Measurements from ENCODE around the gene GAPT.

GAPT gene

GRCh38 chr5:58460002-58460731 is 31.1 kb upstream of the GAPT start, which contains the start of gene PLK2:
Gene PLK2 (minus strand): TSS chr5:58460086. CDS start chr5:58459959, 127 bp downstream.
- peak within 1 kb of the TSS; percentile 91 for H3K27ac ChIP-seq
- peak; percentile 68 for DNase-seq (ENCODE audit: low read depth, low spot score)

GRCh38 chr5:58460732-58461286 is 30.4 kb upstream of the GAPT start:
- no peak for DNase-seq (ENCODE audit: low read depth, low spot score)
- peak overlapping the region; percentile 91 for H3K27ac ChIP-seq

GRCh38 chr5:58462154-58462553 is 29.1 kb upstream of the GAPT start:
- H3K27ac ChIP-seq, result peak overlapping the region; percentile 91

GRCh38 chr5:58462623-58463230 is 28.5 kb upstream of the GAPT start:
- peak overlapping the region; percentile 91 for H3K27ac ChIP-seq
- DNase-seq (ENCODE audit: low read depth, low spot score), result no peak

More at GRCh38 chr5:58462154-58462553, 29.1 kb upstream of the GAPT start:
- DNase-seq (ENCODE audit: low read depth, low spot score), result no peak

GRCh38 chr5:58466939-58467338 is 24.3 kb upstream of the GAPT start:
- DNase-seq (ENCODE audit: low read depth, low spot score), result no peak
- no peak overlapping the region for H3K27ac ChIP-seq

GRCh38 chr5:58469896-58470295 is 21.3 kb upstream of the GAPT start:
- DNase-seq (ENCODE audit: low read depth, low spot score), result no peak
- no peak overlapping the region for H3K27ac ChIP-seq

GRCh38 chr5:58475404-58475803 is 15.8 kb upstream of the GAPT start:
- no peak overlapping the region for H3K27ac ChIP-seq
- DNase-seq (ENCODE audit: low read depth, low spot score), result no peak

- H3K27ac ChIP-seq, result no peak overlapping the region
- no peak for DNase-seq (ENCODE audit: low read depth, low spot score)
Observed at GRCh38 chr5:58477760-58478376, 13.4 kb upstream of the GAPT start.

GRCh38 chr5:58481066-58481676 is 10.1 kb upstream of the GAPT start:
- DNase-seq (ENCODE audit: low read depth, low spot score), result no peak
- H3K27ac ChIP-seq, result no peak overlapping the region

- DNase-seq (ENCODE audit: low read depth, low spot score), result no peak
- no peak overlapping the region for H3K27ac ChIP-seq
Observed at GRCh38 chr5:58481828-58482227, 9.4 kb upstream of the GAPT start.

- no peak for DNase-seq (ENCODE audit: low read depth, low spot score)
- H3K27ac ChIP-seq, result no peak overlapping the region
Observed at GRCh38 chr5:58482536-58482935, 8.7 kb upstream of the GAPT start.

GRCh38 chr5:58484505-58484904 is 6.7 kb upstream of the GAPT start:
- DNase-seq (ENCODE audit: low read depth, low spot score), result no peak
- H3K27ac ChIP-seq, result no peak overlapping the region

GRCh38 chr5:58486290-58486689 is 4.9 kb upstream of the GAPT start:
- no peak overlapping the region for H3K27ac ChIP-seq

GRCh38 chr5:58490402-58491050 is 709 bp upstream of the GAPT start:
- DNase-seq (ENCODE audit: low read depth, low spot score), result no peak
- H3K27ac ChIP-seq, result no peak overlapping the region

More at GRCh38 chr5:58486290-58486689, 4.9 kb upstream of the GAPT start:
- no peak for DNase-seq (ENCODE audit: low read depth, low spot score)

GRCh38 chr5:58493141-58493540 is 1.9 kb downstream of the GAPT start:
- no peak for DNase-seq (ENCODE audit: low read depth, low spot score)
- H3K27ac ChIP-seq, result no peak overlapping the region

GRCh38 chr5:58496488-58496887 is 5.3 kb downstream of the GAPT start:
- no peak for DNase-seq (ENCODE audit: low read depth, low spot score)

GRCh38 chr5:58497386-58497785 is 6.2 kb downstream of the GAPT start:
- no peak for DNase-seq (ENCODE audit: low read depth, low spot score)
- H3K27ac ChIP-seq, result no peak overlapping the region

More at GRCh38 chr5:58496488-58496887, 5.3 kb downstream of the GAPT start:
- no peak overlapping the region for H3K27ac ChIP-seq

- DNase-seq (ENCODE audit: low read depth, low spot score), result no peak
- H3K27ac ChIP-seq, result no peak overlapping the region
Observed at GRCh38 chr5:58497921-58498320, 6.7 kb downstream of the GAPT start.

GRCh38 chr5:58498340-58498942 is 7.2 kb downstream of the GAPT start:
- no peak overlapping the region for H3K27ac ChIP-seq
- DNase-seq (ENCODE audit: low read depth, low spot score), result no peak

- H3K27ac ChIP-seq, result no peak overlapping the region
- DNase-seq (ENCODE audit: low read depth, low spot score), result no peak
Observed at GRCh38 chr5:58499231-58499630, 8.0 kb downstream of the GAPT start.

Measured in epithelial cell of prostate (primary cell).